Central memory CD4-positive, alpha-beta T cell (primary cell): Measurements from ENCODE around the gene CTSH.

Experiments
- DNase-seq: peaks from one replicate; pipeline ENCODE4 v3.0.0; 2022

Gene CTSH

DNA sequence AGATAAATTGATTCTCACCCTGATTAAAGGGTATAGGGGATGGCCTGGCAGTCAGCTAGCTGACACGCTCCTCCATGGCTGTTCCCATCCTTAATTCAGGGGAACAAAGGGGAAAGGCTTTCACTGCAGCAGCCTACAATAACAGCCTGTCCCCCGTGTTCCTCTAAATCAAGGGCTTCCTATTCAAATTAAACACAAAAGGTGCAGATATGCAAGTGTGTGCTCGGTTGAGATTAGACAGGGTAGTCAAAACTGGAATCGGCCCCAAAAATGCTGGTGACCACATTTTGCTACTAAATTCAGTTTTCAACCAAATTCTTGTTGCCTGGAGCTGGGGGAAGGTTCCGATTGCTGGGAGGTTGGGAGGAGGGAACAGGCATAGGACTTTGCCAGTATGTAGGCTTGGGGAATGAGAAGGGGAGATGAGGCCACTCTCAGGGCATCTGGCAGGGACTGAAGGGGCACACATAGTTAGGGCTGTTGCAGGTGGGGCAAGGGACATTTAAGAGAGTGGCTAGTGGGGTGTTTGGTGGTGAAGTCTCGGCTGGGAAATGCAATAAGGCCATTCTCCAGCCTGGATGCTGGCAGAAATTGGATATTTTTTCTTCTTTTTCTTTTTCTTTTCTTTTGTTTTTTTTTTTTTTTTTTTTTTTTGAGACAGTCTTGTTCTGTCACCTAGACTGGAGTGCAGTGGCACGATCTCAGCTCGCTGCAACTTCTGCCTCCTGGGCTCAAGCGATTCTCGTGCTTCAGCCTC, 32.9 kb upstream of the CTSH start:
- DNase-seq: no peak

DNA sequence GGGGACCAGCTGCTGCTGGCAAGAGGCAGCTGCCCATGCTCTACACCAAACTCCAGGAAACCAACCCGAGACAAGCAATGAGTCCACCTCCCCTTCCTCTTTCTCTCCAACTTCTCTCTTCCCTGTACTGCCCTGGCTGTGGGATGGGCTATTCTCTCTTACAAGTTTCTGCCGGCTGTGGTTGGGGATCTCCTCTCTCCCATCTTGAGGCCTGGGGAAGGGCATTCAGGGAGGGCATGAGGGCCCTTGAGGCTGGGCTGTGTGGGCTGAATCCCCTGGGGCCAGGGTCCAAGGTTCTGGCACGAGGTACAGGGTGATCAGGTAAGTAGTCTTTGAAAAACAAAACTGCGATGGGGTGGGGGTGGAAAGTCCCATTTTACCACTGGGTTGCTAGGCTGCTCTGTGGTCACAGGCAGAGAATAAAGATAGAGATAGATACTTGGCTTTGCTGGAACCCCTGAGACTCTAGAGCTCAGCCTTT, 32.3 kb upstream of the CTSH start:
- no peak for DNase-seq

DNA sequence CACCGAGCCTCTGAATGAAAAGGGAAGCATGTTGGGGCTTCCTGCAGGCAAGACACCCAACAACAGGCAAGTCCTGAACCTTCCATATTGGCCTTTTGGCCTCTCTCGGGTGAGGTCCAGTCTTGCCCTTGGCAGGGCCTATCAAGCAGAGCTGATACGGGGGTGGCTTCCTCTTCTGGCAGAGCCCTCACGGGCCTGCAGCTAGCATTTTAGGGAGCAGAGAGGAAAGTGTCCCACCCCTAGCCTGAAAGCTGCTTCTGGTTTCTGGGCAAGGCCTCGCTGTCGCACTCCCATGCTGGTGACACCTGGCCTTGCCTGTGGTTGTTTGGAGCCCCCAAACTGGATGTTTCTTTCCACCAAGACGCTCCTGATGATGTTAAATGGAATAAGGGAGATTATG, 31.8 kb upstream of the CTSH start:
- DNase-seq: no peak

DNA sequence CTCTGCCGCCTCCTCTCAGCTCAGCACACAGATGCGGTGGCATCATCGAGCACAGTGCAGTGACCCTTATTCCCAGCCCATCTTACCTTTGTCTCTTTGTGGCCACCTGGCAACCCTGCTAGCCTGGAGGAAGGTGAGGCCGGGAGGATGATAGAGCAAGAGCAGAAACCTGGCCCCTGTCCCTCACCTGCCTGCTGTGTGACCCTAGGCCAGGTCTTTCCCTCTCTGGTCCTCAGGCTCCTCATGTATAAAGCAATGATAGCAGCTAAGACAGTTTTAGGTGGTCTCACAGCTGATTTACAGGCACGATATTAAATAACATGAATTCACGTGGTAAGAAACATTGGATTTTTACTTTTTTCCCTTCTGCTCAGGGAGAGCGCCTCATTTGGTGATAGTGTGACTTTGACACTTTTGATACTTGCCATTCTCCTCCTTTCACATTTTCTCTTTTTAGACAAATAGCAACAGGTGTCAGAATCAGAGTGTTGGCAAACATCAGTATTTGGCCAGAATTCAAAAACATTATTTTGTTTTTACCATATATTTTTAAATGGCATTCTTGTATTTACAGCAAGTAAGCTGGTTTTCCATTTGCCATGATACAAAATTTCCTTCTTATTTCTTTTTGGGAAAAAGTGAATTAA, 29.5 kb upstream of the CTSH start:
- no peak for DNase-seq

DNA sequence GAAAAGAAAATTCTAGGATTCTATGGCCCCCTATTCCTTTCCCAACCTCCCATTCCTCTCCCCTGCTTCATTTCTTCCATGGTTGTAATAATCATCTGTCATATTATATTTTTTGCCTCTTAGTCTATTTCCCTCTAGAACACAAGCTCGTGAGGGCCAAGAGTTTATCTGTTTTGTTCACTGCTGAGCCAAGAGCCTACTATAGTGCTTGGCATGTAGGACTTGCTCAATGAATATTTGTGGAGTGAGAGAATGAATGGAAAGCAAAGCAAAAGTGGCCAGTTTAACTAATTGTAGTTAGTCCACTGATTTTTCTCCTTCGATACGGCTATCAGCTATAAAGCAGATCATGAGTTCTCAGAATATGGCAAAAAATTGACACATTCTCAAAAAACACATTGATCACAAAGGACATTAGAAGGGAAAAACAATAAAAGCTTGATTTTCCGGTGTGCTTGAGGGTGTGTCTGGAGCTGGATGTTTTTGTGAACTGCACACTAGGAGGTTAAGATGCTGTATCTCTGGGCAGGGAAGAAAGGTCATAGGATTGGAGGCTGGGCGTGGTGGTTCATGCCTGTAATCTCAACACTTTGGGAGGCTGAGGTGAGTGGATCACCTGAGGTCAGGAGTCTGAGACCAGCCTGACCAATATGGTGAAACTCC, 25.0 kb upstream of the CTSH start:
- no peak for DNase-seq

DNA sequence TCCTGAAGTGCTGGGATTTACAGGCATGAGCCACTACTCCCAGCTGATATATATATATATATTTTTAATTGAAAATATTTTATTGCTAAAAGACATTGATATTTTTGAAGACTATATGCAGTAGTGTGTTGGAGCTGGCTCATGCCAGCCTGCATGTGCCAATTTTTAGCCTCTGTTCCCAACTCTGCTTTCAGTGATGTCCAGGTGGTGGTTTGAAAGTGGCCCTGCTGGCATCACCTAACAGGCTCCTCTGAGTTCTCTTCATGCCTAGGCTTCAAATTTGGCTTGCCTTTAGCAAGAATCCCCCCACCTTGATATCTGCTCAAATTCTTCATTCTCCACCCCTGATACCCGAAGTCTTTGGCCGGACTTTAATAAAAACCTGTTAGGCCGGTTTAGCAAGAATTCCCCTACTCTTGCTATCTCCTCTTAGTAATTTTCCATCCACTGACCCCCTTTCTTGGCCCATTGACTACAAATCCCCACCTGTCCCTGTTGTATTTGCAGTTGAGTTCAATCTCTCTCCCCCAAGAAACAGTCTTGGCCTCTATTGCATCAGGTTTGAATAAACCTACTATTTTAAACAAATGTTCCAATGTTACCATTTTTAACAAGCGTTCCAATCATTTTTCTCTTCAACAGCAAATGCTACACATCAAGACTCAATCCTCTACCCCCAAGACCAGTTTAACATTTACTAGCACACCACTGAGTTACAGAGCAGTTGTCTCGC, 23.9 kb upstream of the CTSH start:
- no peak for DNase-seq

DNA sequence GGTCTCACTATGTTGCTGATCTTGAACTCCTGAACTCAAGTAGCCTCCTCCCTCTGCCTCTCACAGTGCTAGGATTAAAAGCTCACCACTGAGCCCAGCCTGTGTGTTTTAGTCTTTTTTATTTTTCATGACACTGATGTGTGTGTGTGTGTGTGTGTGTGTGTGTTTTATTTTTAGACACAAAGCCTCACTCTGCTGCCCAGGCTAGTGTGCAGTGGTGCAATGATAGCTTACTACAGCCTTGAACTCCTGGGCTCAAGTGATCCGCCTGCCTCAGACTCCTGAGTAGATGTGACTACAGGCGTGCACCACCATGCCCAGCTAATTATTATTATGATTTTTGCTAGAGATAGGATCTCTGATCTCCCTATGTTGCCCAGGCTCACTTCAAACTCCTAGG, 23.3 kb upstream of the CTSH start:
- no peak for DNase-seq

DNA sequence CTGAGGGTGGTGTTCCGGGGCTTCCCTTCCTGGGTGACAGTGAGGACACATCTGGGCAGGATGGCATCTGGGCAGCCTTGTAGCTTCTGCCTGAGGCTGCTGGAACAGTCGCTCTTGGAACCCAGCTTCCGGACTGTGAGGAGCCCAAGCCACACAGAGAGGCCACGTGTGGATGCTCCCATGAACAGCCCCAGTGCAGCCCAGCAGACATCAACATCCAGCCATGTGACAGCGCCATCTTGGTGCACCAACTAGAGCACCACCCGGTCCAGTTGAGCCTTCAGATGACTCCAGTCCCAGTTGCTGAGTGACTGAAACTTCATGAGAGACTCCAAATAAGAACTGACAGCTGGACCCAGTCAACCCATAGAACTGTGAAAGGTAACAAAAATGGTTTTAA, 15.5 kb upstream of the CTSH start:
- DNase-seq: no peak

DNA sequence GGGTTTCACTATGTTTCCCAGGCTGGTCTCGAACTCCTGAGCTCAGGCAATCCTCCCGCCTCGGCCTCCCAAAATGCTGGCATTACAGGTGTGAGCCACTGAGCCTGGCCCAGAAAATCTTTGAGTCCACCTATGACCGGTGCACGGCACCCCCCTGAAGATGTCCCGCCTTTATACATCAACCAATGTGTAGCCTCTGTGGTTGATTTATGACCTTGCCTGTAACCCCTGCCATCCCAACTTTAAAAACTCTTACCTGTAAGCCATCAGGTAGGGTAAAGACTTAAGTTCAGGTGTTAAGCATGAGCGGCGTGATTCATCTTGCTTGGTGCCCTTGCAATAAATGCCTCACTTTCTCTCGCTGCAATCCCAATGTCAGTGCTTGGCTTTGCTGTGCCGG, 14.5 kb upstream of the CTSH start:
- DNase-seq: no peak

DNA sequence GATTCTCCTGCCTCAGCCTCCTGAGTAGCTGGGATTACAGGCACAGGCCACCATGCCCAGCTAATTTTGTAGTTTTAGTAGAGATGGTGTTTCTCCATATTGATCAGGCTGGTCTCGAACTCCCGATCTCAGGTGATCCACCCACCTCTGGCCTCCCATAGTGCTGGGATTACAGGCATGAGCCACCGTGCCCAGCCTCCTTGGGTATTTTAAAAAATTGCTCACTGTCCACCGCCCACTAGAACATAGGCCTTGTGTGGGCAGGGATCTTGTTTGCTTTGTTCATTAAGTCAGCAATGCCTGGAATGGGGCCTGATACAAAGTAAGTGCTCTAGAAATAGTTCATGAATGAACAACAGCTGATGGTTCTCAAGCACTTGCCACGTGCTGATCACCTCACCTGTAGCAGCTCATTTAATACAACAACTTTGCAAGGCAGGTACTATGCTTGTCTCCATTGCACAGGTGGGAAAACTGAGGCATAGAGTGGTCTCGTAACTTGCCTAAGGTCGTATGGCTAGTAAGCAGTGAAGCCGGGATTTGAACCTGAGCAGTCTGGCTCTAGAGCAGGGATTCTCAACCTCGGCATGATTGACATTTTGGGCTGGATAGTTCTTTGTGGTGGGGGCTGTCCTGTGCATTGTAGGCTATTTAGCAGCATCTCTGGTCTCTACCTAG, 12.7 kb upstream of the CTSH start:
- no peak for DNase-seq

DNA sequence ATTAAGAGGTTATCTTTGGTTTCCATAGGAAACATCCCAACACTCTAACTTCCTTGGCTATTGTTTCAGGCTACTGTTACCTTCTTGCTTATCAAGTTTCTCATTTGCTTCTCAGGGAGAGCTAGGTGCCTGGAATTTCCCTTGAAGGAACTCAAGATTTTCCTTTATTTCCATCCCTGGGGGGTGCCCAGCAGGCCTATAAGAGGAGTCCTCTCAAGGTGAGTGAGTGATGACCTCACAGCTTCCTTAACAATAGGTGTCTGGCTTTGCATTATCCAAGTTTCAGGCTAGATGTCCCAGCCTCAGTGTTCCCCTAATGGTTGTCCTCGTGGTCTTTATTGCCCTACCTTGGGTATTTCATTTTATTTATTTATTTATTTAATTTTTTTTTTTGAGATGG, 12.1 kb upstream of the CTSH start:
- no peak for DNase-seq

DNA sequence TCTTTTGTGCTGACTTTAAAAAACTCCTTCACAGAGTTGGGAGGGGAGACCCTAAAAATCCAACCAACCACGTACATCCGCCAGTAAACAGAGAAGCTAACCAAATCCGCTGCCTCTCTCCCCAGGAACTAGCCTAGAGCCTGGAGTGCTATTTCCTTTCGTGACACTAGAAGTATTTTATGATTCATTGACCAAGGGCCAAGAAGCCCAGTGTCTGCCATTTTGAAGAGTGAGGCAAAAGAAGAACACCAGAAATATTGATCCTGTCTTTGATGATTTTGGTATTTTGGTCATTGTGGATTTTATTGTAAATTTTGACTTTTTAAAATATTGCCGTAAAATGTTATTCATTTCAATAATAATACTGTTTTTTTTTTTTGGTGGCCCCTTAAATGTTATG, 10.5 kb upstream of the CTSH start:
- no peak for DNase-seq

DNA sequence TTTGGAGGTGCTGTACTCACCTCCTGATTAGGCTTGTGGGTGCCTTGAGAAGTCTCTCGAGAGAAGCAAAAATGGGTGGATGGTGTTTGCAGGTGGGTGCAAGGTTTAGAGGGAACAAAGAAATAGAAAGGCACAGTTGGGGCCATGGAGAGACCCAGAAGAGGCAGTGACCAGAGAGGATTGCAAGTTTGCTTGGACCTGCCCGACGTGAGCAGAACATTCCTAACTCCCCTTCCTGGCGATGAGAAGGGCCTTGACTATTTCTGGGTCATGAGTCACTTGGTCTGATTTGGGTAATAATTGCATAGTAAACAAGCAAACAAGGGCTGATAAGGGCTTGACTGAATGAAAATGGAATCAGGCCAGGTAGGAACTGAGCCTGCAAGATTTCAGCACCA, 7.0 kb upstream of the CTSH start:
- no peak for DNase-seq

DNA sequence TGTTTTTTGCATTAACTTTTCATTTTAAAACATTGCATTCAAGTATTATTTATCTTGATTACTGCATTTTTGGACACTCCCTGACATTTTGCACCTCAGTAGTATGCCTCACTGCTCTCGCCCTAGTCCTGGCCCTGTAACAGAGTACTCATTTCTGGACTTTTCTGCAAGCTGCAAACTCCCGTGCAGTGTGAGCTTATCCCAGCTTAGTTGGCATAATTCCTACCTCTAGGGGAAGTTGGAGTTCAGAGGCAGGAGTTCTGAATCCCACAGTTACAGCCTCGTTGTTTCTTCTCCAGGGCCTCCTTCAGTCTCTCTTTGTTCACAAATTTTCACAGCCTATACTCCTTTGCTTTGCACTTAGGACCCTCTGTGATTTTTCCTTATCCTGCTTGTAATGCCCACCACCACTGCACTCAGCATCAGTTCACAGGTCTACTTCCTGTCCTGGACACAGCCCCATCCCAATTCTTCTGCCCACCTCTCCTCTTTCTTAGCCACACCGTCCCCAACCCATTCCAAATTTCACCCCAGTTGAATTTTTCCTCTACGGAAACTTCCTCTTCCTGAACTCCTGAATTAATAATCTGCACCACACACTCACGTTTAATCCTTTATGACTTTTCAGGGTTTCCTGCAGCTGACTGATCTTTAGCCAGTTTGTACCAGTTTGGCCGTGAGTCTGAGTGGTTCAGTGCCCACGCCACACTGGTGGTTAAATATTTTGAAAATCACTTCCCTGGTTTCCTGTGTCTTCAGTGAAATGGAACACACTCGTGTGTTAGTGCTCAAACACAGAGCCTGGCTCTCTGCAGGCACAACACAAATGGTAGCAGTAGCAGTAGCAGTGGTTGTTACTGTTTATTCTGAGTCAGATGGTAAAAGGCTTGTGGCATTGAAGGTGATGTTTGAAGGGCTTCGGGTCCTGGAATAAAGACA, 6.3 kb upstream of the CTSH start:
- DNase-seq: no peak

DNA sequence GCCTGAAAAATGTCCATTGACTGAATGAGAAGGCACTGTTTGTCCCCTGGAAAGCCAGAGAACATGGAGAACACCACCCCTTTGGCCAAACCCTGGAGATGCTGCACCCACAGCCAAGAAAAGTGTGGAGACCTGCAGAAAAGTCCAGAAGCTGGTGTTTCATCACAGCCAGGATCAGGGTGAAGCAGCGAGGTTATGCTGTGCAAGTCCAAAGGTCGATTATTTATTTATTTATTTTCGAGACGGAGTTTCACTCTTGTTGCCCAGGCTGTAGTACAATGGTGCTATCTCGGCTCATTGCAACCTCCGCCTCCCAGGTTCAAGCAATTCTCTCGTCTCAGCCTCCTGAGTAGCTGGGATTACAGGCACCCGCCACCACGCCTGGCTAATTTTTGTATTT, 5.5 kb upstream of the CTSH start:
- no peak for DNase-seq

DNA sequence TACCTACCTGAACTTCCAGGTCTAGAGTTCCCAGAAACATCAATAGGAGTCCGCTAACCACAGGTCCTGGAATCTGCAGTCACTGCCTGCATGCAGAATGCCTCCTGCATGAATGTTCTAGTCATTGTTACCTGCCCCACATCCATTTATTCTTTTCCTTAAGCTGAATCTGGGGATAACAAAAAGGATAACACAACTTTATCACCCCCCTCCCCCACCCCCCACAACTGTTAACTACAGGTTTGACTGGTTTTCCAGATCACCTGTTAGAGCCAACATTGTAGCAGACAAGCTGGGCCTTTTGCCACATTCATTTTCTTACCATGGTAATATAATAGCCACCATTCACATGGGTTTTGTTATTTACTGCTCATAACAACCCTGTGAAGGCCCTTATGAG, 4.6 kb upstream of the CTSH start:
- DNase-seq: no peak

DNA sequence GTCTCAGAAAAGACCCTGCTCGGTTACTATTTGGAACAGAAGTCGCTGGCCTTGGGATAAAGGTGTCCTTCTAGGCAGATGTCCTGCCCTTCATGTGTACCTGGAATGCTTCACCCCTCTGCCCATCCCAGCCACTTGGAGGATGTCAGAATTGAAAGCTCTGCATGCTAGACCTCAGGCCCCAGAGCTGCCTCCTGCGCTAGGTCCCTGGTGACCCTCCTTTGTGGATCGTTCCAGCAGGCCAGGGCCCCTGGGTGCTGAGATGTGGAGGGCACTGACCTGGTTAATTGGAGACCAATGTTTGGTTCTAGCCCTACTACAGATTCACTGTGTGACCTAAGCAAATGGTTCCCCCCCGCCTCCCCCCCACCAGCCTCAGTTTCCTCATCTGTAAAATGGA, 2.7 kb upstream of the CTSH start:
- no peak for DNase-seq

DNA sequence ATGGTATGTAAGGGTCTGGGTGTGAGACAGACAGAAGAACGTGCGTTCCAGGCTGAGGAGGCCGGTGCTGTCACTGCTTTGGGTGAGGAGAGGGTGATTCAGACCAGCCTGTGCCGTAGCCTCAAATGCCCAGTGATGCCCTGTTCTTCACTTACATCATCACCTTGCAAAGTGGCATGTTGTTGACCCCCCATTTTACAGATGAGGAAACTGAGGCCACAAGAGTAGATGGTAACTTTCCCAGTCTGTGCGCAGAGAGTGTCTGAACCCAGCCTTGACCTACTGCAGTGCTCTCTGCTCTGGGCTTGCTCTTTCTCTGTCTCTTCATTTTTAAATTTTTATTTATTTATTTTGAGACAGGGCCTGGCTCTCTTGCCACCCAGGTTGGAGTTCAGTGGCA, 1.6 kb upstream of the CTSH start:
- DNase-seq: no peak

DNA sequence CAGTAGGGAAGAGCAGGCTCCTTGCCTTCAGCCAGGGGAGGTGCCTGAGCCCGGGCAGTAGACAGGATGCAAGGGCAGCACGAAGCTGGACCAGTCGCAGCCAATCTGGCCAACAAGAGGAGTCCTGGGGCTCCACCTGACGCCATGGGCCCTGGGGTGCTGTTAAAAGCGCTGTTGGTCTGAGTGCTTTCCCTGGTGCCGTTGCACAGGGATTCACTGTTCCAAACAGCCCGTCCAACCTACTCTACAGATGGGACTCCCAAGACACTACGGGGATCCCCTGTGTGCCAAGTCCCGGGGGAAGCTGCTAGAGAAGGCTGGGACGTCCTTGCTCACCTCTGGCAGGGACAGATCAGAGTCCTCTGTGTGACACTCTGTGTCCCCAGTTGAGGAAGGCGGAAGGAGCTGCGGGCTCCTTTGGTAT, 632 bp downstream of the CTSH start:
- no peak for DNase-seq

DNA sequence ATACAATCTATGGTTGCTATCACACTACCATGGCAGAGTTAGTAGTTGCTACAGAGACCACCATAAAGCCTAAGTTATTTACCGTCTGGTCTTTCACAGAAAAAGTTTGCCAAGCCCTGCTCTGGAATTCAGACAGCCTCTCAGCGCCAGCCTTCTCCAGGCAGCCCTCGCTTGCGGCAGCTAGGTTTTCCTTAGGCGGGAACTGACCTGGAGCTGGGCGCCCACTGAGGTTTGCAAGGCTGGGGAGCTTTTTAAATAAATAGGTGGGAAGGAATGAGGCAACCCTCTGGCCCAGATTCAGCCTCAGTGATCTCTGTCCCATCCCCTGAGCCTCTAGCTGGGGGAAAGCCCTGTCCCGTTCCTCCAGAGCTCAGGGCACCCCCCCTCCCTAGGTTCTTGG, 1.2 kb downstream of the CTSH start:
- DNase-seq: no peak

DNA sequence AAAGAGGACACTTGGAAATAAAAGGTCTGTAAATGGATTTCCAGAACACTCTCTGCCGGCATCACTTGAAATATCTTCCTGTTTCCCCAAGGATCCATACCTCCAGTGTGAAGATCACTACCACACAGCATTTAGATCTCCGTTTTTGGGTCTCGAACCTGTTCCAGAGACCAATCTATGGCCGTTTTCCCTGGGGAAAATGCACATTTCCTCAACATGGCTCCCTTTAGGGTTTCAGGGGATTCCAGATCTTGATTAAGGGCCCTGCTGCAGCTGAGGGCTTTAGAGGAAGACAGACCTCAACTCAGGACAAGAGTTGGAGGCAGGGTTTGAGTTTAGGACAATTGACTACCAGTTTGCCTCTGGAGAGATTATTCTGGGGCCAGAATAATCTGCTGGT, 2.1 kb downstream of the CTSH start:
- no peak for DNase-seq
